Measurements from ENCODE around the gene OR51D1.

OR51D1 gene

GRCh38 chr11:4647766-4648165 is 10.5 kb downstream of the OR51D1 start:
- no peak for DNase-seq

DNA sequence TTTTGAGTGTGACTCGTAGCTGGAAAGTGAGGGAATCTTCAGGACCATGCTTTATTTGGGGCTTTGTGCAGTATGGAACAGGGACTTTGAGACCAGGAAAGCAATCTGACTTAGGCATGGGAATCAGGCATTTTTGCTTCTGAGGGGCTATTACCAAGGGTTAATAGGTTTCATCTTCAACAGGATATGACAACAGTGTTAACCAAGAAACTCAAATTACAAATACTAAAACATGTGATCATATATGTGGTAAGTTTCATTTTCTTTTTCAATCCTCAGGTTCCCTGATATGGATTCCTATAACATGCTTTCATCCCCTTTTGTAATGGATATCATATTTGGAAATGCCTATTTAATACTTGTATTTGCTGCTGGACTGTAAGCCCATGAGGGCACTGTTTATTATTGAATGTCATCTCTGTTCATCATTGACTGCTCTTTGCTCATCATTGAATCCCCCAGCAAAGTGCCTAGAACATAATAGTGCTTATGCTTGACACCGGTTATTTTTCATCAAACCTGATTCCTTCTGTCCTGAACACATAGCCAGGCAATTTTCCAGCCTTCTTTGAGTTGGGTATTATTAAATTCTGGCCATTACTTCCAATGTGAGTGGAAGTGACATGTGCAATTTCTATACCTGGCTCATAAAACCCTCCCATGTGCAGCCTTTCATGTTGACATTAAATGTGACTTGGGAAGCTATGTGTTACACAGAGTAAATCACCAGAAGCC is 17.5 kb downstream of the OR51D1 start:
- no peak for DNase-seq

DNA sequence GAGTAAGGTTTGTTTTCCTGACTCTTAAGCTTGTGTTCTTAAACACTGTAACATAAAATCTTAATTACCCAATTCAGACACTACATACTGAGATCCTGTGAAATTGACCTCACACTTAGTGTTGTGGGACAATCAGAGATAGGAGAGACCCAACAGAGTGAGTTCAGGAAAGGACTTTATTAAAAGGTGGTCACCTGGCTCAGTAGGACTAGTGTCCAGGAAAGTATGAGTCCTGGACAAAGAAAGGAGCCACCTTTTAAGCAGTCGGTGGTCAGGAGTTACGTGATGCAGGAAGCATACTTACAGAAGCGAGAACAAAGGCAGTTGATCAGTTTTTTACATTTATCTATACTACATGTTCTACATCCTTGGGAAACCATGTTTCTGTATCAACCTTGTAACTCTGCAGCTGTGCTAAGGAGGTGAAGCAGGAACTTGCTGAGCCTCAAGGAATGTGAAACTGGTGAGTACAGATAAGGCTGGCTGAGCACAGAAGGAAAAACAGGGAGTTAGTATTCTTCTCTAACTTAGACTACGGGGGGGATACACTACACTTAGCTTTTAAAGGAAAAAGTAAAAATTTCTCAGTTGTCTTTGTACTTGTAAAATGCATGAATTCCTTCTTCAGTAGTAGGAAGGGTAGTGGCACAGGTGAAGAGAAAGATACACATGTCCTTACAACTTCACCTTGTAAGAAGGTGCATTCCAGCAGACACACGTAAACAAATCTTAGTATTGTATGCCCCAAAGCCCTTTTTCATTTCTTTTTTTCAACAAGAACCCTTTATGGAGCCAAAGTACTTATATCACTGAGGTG is 21.6 kb downstream of the OR51D1 start:
- DNase-seq: no peak

DNA sequence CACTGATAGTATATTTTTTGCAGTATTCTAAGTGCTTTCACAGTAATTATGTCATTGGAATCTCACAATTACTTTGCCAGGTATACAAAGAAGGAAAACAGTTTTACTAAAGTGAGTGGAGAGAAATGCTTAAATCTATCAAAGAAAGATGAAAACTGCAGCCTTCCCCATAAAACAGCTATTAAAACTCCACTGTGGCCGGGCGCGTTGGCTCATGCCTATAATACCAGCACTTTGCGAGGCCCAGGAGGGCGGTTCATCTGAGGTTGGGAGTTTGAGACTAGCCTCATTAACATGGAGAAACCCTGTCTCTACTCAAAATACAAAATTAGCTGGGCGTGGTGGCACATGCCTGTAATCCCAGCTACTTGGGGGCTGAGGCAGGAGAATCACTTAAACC is 25.6 kb downstream of the OR51D1 start:
- DNase-seq: no peak

DNA sequence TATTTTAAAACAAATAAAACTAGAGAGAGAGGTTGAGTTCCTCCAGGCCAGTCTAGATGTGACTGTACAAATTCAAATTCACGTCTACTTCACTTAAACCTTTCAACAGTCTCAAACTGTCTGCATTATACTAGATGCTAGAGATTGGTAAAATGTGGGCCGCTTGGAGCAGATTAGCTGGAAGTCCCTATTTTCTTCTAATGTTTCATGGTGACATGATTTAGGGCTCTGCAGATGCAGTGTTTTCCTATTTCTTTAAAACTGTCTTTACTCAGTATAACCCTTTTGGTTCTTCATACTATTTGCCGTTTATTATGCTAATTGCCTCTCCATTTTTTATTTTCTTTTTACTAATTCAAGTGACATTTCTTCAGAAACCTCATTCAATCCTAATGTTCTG is 26.9 kb downstream of the OR51D1 start:
- no peak for DNase-seq

DNA sequence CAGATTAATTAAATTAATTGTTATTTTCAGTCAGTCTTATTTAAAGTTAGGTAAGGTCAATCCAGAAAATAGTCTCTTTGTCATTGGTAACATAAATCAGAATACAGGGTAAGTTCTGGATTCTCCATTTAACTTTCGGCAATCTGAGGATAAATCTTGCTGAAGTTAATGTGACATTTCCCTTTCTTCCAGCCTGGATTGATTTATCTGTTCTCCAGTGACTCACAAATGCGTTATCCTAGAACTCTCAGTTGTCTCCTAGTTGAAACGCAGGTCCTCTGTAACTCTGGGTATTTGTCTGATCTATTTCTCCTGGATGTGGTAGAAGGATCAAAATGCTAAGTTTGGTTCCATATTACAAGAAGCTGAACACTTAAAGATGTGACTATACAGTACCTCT is 27.5 kb downstream of the OR51D1 start:
- DNase-seq: no peak

DNA sequence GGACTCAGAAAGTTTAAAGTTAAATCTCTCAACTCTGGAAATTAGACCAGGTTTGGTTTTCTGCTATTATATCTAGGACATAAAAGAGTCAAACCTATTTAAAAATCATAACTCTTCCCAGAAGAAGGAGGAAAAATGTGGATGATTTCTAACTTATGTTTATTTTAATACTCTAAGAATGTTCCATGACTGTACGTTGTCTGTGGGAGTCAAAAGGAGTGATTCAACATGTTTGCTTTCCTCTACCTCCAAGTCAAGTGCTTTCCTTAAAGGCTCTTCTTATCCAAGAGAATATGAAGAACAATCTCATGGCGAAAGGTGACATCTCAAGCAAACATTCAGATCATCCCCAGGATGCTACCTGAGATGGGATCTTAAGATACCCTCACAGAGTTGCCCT is 28.1 kb downstream of the OR51D1 start:
- DNase-seq: no peak

DNA sequence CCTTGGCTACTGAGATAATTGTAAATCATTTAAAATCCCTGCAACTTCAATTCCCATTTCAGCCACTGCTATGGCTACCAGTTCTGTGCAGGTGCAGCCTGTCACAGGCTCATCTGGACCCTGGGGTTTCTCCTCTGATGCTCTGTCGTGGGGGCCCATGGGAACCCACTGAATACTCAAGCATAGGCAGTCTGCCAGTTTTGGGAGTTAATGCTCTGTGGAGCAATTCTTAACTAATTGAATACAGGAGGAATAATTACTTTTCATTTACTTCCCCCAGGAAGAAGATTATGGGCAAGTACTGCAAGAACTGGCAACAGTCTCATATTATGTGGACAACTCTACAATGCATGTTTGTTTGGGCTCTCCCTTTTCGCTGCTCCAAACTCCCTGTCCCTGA is 34.5 kb downstream of the OR51D1 start:
- DNase-seq: no peak

DNA sequence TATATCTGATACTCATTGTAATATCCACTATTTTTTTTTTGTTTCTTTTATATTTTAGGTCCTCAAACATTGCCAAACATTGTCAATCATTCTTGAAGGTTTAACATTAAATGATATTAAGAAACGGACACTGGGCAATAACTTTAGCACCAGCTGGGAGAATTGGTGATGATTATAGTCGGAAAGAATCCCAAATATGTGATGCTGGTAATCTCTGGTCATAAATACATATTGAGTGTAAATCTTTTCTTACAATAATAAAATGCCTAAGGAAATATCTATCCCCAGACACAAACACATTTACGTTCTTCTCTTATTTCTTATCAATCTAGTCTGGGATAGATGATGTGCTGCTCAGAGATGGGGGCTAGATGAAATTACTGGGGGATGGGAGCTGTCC is 35.2 kb downstream of the OR51D1 start:
- DNase-seq: no peak

- DNase-seq: no peak
Measured at GRCh38 chr11:4673781-4674180, 36.5 kb downstream of the OR51D1 start.

- DNase-seq: no peak
Measured at GRCh38 chr11:4677948-4678347, 40.7 kb downstream of the OR51D1 start.

GRCh38 chr11:4680341-4680740 is 43.1 kb downstream of the OR51D1 start:
- DNase-seq: no peak

DNA sequence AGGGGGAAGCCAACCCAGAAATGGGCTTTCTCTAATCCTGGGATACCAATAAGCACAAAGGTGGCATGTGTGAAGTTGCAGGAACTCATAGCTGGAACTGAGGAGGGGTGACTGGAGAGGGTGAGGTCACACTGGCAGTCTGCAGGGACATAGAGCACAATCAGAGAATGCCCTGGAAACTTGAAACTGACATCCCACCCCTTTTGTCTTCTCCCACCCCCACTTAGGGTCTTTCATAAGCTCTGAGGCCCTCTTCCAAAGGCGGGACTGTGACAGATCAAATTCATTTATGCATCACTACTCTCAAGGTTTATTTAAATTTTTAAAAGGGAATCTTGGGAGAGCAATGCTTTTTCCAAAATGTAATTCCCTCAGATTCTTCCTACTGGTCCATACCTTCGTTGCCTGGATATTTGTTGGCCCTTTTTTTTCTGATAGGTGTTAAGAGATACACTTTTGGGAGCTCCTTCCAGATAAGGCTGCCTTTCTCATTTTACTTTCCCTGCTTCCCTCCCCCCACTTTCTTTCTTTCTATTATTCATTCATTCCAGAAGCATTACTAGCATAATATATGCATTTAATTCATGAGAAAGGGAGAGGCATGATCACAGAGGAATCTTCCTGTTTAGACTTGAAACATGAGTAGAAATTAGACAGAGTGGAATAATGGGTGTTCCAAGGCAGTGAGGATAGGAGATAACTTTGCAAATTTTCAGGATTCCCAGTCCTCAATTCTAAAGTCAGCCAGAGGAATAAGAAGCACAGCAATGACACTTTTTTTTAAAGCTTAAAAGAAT is 45.5 kb downstream of the OR51D1 start:
- no peak for DNase-seq

DNA sequence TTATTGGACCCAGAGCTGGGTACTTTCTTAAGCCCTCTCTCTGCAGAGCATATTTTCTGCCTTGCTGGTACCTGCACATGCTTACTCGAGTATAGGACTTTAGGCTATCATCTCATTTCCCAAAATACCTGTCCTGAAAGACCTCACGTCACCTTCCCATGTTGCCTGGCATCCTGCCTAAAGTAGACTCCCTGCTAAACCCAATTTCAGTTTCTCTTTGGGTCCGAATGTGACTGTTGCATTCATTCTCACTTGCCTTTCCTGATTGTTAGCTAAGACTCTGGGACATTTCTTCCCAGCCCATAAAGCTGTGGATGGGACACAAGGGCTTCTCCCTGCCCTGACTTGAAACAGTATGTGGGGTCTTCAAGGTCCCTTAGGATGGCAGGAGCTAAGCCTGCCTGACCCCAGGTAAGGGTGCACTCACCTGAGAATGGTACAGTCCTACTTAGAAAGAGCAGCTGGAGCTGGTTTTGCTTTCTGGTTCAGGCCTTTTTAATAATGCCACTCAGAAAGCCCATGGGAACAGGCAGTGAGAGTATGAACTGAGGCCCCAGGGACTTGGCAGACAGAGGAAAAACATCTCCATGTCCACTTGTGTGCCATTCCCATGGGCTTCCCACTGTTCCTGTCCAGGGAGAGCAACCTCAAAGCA is 47.5 kb downstream of the OR51D1 start:
- DNase-seq: no peak

All from NCI-H2227 treated with DMSO at 0.1 percent for 48 hours (cell line).